Chondrocyte (in vitro differentiated cells): ENCODE measurements around the gene PHRF1. TPM values are rescaled to one million over a fixed set of nuclear protein-coding genes. Genes with fewer than 3 reads are reported as not detected.

Experiments used
- DNase-seq: peaks from one replicate; pipeline ENCODE4 v3.0.0; 2021; ENCODE audit warnings: mixed read lengths, low spot score
- H3K27ac Mint-ChIP-seq: one replicate; pipeline ENCODE4 v1.8.0; 2021; ENCODE audit warnings: mild to moderate bottlenecking, moderate library complexity, mixed read lengths; ENCODE audit not compliant: unreplicated experiment
- H3K27me3 Mint-ChIP-seq: 2 replicates; pipeline ENCODE4 v1.8.0; 2021; ENCODE audit warnings: low read depth, mixed read lengths
- H3K36me3 Mint-ChIP-seq: 2 replicates; pipeline ENCODE4 v1.8.0; 2021; ENCODE audit warnings: low read depth, mixed read lengths
- H3K4me1 Mint-ChIP-seq: 2 replicates; pipeline ENCODE4 v1.8.0; 2021; ENCODE audit warnings: low read depth, mild to moderate bottlenecking, mixed read lengths
- H3K4me3 Mint-ChIP-seq: one replicate; pipeline ENCODE4 v1.8.0; 2021; ENCODE audit warnings: mild to moderate bottlenecking, moderate library complexity, mixed read lengths; ENCODE audit not compliant: unreplicated experiment
- H3K9me3 Mint-ChIP-seq: 2 replicates; pipeline ENCODE4 v1.8.0; 2021; ENCODE audit warnings: low read depth, mixed read lengths
- CTCF ChIP-seq: fragments of 200-600 bp; sonication (generic); IDR thresholded peaks from 2 replicates; pipeline ENCODE4 v1.5.0; 2021; ENCODE audit warnings: antibody characterized with exemption, mild to moderate bottlenecking, moderate library complexity
- total RNA-seq: library from RNA; stranded (reverse); gene quantifications from 3 replicates; pipeline ENCODE4 v1.2.1, GENCODE V29; 2021

The PHRF1 gene
- total RNA-seq, 1 donor from 2014 or later, result 25.9 TPM

- Mint-ChIP-seq H3K9me3 (no peaks in the 10 kb centered on the region), H3K36me3 (peaks cover 6% of the 10 kb centered on the region), H3K27ac (peak overlapping the region; percentile 1), H3K4me1 (peaks cover 37% of the 10 kb centered on the region), H3K27me3 (no peaks in the 10 kb centered on the region), H3K4me3 (no peak overlapping the region)
- DNase-seq, result no peak
- no peak for TF ChIP-seq CTCF
Measured at GRCh38 chr11:581342-581741, 5.1 kb downstream of the PHRF1 start.

- Mint-ChIP-seq H3K27ac (peak overlapping the region; percentile 37), H3K4me1 (peaks cover 40% of the 10 kb centered on the region), H3K4me3 (no peak overlapping the region), H3K9me3 (no peaks in the 10 kb centered on the region), H3K36me3 (peaks cover 6% of the 10 kb centered on the region), H3K27me3 (no peaks in the 10 kb centered on the region)
- DNase-seq, result no peak
- no peak for TF ChIP-seq CTCF
Measured at GRCh38 chr11:581752-582151, 5.5 kb downstream of the PHRF1 start.

GRCh38 chr11:584287-584686, 8.0 kb downstream of the PHRF1 start:
- no peaks in the 10 kb centered on the region for H3K9me3 Mint-ChIP-seq
- peaks cover 34% of the 10 kb centered on the region for H3K4me1 Mint-ChIP-seq
- no peak for TF ChIP-seq CTCF
- peaks cover 14% of the 10 kb centered on the region for H3K36me3 Mint-ChIP-seq
- H3K4me3 Mint-ChIP-seq, result no peak overlapping the region
- H3K27ac Mint-ChIP-seq, result no peak overlapping the region
- no peaks in the 10 kb centered on the region for H3K27me3 Mint-ChIP-seq
- no peak for DNase-seq

- Mint-ChIP-seq H3K4me1 (peaks cover 21% of the 10 kb centered on the region), H3K4me3 (no peak overlapping the region), H3K27me3 (no peaks in the 10 kb centered on the region)
Measured at GRCh38 chr11:586376-587316, 10.4 kb downstream of the PHRF1 start.

DNA sequence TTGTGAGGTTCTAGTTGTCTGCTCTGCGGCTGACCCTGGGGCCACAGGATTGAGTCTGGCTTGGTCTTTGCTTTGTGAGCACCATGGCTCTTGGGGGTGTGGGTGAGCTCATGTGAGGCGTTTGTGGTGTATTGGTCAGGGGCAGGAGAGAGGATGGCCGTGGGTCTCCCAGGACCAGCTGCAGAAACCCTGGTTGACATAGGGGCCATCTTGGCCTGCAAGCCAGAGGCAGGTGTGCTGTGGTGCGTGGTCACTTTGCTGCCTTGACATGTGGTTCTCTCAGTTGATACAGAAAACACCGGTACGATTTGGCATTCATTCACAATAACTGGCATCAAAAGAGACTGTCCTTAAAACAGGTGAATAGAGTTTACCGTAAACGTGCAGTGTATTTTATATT, 11.3 kb downstream of the PHRF1 start:
- H3K27ac Mint-ChIP-seq, result peak overlapping the region; percentile 96
- peaks cover 26% of the 10 kb centered on the region for H3K36me3 Mint-ChIP-seq
- no peak overlapping the region for H3K4me3 Mint-ChIP-seq

More at GRCh38 chr11:586376-587316, 10.4 kb downstream of the PHRF1 start:
- H3K9me3 Mint-ChIP-seq, result no peaks in the 10 kb centered on the region
- no peak for TF ChIP-seq CTCF
- peak overlapping the region; percentile 96 for H3K27ac Mint-ChIP-seq
- DNase-seq, result no peak
- H3K36me3 Mint-ChIP-seq, result peaks cover 22% of the 10 kb centered on the region

More for the DNA sequence above, 11.3 kb downstream of the PHRF1 start:
- H3K4me1 Mint-ChIP-seq, result peaks cover 21% of the 10 kb centered on the region
- H3K9me3 Mint-ChIP-seq, result no peaks in the 10 kb centered on the region
- DNase-seq, result no peak
- no peaks in the 10 kb centered on the region for H3K27me3 Mint-ChIP-seq
- TF ChIP-seq CTCF, result no peak
